Measurements from ENCODE around the gene MICAL3.
"Not testable (repeated sequence)": the region's sequence is repeated elsewhere in the genome, so short reads cannot be mapped to it uniquely, and the experiment has no call there.

MICAL3 gene

GRCh38 chr22:17769013-17769715, 255.2 kb downstream of the MICAL3 start:
- H3K9me3 ChIP-seq (ENCODE audit: control insufficient read depth in 2 of 2, low read length in 2 of 2), result no peaks in the 10 kb centered on the region
- no peak overlapping the region for H3K9ac ChIP-seq (ENCODE audit: low read length in 2 of 2)
- no peak overlapping the region for H3K4me3 ChIP-seq (ENCODE audit: low read length in 2 of 2)
- no peak overlapping the region for H3K27ac ChIP-seq (ENCODE audit: low read length)
- no peaks in the 10 kb centered on the region for H3K36me3 ChIP-seq (ENCODE audit: control insufficient read depth in 2 of 2, insufficient read depth in 2 of 2, low read length in 2 of 2)
- no peaks in the 10 kb centered on the region for H3K27me3 ChIP-seq (ENCODE audit: control insufficient read depth in 1 of 2, insufficient read depth in 2 of 2, low read length in 2 of 2)
- H3K4me1 ChIP-seq (ENCODE audit: control insufficient read depth, insufficient read depth, low read length), result peaks cover 15% of the 10 kb centered on the region

DNA sequence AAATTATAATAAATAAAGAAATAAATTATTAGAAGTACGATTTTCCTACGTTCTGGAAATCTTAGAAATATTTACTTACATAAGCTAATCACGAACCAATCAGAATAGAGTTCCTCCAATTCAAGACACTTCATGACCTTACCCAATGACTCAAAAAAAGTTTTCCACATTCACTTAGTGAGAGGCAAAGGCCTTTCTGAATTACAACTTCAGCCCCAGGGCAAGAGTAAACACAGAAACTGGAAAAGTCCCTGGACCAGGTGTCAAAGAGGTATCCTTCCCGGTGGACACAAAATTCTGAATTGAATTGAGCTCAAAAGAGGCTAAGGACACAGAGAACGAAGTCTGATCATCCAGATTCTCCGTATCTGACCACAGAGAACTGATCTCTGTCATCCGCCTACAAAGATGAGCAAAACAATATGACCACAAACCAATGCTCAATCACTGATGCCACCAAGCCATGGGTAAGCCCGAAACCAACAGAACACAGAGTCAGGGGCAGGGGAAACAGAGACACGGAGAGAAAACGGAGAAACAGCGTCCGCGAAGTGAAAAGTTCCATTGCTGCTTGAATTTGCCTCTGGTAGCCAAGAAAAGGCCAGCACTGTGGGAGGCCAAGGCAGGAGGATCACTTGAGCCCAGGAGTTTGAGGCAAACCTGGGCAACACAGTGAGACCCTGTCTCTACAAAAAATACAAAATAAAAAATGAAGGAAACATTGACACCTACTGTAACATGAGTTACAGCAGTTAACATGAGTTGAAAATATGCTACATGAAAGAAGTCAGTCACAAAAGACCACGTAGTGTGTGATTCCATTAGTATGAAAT, 256.9 kb downstream of the MICAL3 start:
- Histone ChIP-seq H3K27me3 (ENCODE audit: control insufficient read depth in 1 of 2, insufficient read depth in 2 of 2, low read length in 2 of 2) (no peaks in the 10 kb centered on the region), H3K9me3 (ENCODE audit: control insufficient read depth in 2 of 2, low read length in 2 of 2) (no peaks in the 10 kb centered on the region), H3K4me1 (ENCODE audit: control insufficient read depth, insufficient read depth, low read length) (peaks cover 2% of the 10 kb centered on the region), H3K4me3 (ENCODE audit: low read length in 2 of 2) (no peak overlapping the region), H3K36me3 (ENCODE audit: control insufficient read depth in 2 of 2, insufficient read depth in 2 of 2, low read length in 2 of 2) (no peaks in the 10 kb centered on the region), H3K9ac (ENCODE audit: low read length in 2 of 2) (no peak overlapping the region), H3K27ac (ENCODE audit: low read length) (no peak overlapping the region)

GRCh38 chr22:17764852-17765251, 259.5 kb downstream of the MICAL3 start:
- not testable (repeated sequence) for H3K9ac ChIP-seq (ENCODE audit: low read length in 2 of 2); H3K27me3 ChIP-seq (ENCODE audit: control insufficient read depth in 1 of 2, insufficient read depth in 2 of 2, low read length in 2 of 2); H3K4me3 ChIP-seq (ENCODE audit: low read length in 2 of 2); H3K36me3 ChIP-seq (ENCODE audit: control insufficient read depth in 2 of 2, insufficient read depth in 2 of 2, low read length in 2 of 2); H3K4me1 ChIP-seq (ENCODE audit: control insufficient read depth, insufficient read depth, low read length); H3K27ac ChIP-seq (ENCODE audit: low read length); H3K9me3 ChIP-seq (ENCODE audit: control insufficient read depth in 2 of 2, low read length in 2 of 2)

GRCh38 chr22:17764036-17764435, 260.3 kb downstream of the MICAL3 start:
- Histone ChIP-seq H3K9me3 (ENCODE audit: control insufficient read depth in 2 of 2, low read length in 2 of 2) (no peaks in the 10 kb centered on the region), H3K27ac (ENCODE audit: low read length) (no peak overlapping the region)

DNA sequence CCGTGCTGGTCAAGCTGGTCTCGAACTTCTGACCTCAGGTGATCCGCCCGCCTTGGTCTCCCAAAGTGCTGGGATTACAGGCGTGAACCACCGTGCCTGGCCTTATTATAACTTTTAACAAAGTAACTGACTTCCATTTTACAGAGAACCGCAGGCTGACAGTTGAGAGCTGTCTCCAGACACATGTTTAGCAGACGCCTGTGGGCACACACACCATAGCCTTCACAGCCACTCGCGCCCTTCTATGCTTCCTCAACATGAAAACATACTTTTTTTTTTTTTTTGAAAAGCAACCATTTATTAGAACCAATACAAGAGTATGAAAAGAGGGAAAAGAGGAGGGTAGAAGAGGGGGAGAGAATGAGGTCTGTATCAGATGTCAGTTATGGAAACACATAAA, 260.9 kb downstream of the MICAL3 start:
- H3K4me1 ChIP-seq (ENCODE audit: control insufficient read depth, insufficient read depth, low read length); H3K27me3 ChIP-seq (ENCODE audit: control insufficient read depth in 1 of 2, insufficient read depth in 2 of 2, low read length in 2 of 2); H3K9me3 ChIP-seq (ENCODE audit: control insufficient read depth in 2 of 2, low read length in 2 of 2); H3K9ac ChIP-seq (ENCODE audit: low read length in 2 of 2); H3K4me3 ChIP-seq (ENCODE audit: low read length in 2 of 2); H3K27ac ChIP-seq (ENCODE audit: low read length); H3K36me3 ChIP-seq (ENCODE audit: control insufficient read depth in 2 of 2, insufficient read depth in 2 of 2, low read length in 2 of 2): not testable (repeated sequence)

More at GRCh38 chr22:17764036-17764435, 260.3 kb downstream of the MICAL3 start:
- Histone ChIP-seq H3K9ac (ENCODE audit: low read length in 2 of 2) (no peak overlapping the region), H3K4me1 (ENCODE audit: control insufficient read depth, insufficient read depth, low read length) (no peaks in the 10 kb centered on the region), H3K36me3 (ENCODE audit: control insufficient read depth in 2 of 2, insufficient read depth in 2 of 2, low read length in 2 of 2) (no peaks in the 10 kb centered on the region), H3K4me3 (ENCODE audit: low read length in 2 of 2) (no peak overlapping the region), H3K27me3 (ENCODE audit: control insufficient read depth in 1 of 2, insufficient read depth in 2 of 2, low read length in 2 of 2) (no peaks in the 10 kb centered on the region)

- Histone ChIP-seq H3K36me3 (ENCODE audit: control insufficient read depth in 2 of 2, insufficient read depth in 2 of 2, low read length in 2 of 2) (no peaks in the 10 kb centered on the region), H3K4me3 (ENCODE audit: low read length in 2 of 2) (no peak overlapping the region), H3K4me1 (ENCODE audit: control insufficient read depth, insufficient read depth, low read length) (no peaks in the 10 kb centered on the region), H3K27ac (ENCODE audit: low read length) (no peak overlapping the region), H3K27me3 (ENCODE audit: control insufficient read depth in 1 of 2, insufficient read depth in 2 of 2, low read length in 2 of 2) (no peaks in the 10 kb centered on the region), H3K9ac (ENCODE audit: low read length in 2 of 2) (no peak overlapping the region), H3K9me3 (ENCODE audit: control insufficient read depth in 2 of 2, low read length in 2 of 2) (no peaks in the 10 kb centered on the region)
These were observed 263.2 kb downstream of the MICAL3 start for GRCh38 chr22:17761138-17761488.

DNA sequence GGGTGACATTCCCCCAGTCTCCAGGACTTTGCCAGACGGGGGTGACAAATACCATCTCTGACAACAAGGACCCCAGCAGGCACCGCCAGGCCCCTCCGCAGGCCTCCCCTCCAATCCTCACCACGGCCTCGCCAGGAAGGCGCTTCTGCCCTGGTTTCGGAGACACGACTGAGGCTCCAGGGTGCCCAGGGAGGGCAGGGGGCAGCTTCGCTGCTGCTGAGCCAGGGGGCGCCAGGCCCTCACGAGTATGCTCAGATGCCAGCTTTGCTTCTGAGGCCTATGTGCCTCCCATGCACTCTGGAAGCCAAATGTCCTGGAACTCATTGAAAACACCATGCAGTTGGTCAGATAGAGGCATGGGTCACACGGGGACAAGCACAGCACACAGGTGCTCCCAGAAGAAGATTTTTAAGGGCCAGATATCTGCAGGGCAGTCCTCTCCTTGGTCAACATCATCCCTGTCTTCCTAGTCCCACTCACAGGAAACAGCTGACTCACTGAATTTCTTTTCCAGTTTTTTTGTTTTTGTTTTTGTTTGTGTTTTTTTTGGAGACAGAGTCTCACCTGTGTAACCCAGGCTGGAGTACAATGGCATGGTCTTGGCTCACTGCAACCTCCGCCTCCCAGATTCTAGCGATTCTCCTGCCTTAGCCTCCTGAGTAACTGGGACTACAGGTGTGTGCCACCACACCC, 270.0 kb downstream of the MICAL3 start:
- no peak overlapping the region for H3K9ac ChIP-seq (ENCODE audit: low read length in 2 of 2)
- no peak overlapping the region for H3K27ac ChIP-seq (ENCODE audit: low read length)
- H3K4me1 ChIP-seq (ENCODE audit: control insufficient read depth, insufficient read depth, low read length), result no peaks in the 10 kb centered on the region
- H3K36me3 ChIP-seq (ENCODE audit: control insufficient read depth in 2 of 2, insufficient read depth in 2 of 2, low read length in 2 of 2), result no peaks in the 10 kb centered on the region
- no peaks in the 10 kb centered on the region for H3K27me3 ChIP-seq (ENCODE audit: control insufficient read depth in 1 of 2, insufficient read depth in 2 of 2, low read length in 2 of 2)
- no peaks in the 10 kb centered on the region for H3K9me3 ChIP-seq (ENCODE audit: control insufficient read depth in 2 of 2, low read length in 2 of 2)
- H3K4me3 ChIP-seq (ENCODE audit: low read length in 2 of 2), result no peak overlapping the region

DNA sequence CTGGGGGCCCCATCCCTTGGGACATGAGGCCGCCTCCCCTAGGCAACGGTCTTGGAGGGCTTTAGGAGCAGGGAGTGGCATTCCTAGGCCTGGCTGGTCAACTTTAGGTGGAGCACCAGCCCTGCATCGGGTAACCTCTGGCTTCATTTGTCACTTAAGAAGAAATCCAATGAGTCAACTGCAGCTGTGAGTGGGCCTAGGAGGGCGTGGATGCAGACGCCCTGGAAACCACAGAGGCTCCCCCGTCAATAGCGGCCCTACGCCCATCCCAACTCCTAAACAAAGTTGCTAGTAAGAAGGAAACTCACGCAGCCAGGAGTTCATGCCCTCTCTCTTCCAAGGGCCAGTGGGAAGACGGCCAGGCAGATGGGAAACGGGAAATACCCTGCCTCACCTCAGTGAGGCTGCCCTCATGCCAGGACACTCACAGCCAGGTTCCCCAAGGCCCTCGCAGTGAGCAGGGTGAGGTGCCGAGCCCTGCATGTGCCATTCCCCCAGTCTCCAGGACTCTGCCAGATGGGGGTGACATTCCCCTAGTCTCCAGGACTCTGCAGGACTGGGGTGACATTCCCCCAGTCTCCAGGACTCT, 270.9 kb downstream of the MICAL3 start:
- H3K9ac ChIP-seq (ENCODE audit: low read length in 2 of 2), result no peak overlapping the region
- no peaks in the 10 kb centered on the region for H3K9me3 ChIP-seq (ENCODE audit: control insufficient read depth in 2 of 2, low read length in 2 of 2)
- H3K27ac ChIP-seq (ENCODE audit: low read length), result no peak overlapping the region
- no peaks in the 10 kb centered on the region for H3K27me3 ChIP-seq (ENCODE audit: control insufficient read depth in 1 of 2, insufficient read depth in 2 of 2, low read length in 2 of 2)
- H3K4me3 ChIP-seq (ENCODE audit: low read length in 2 of 2), result no peak overlapping the region
- H3K4me1 ChIP-seq (ENCODE audit: control insufficient read depth, insufficient read depth, low read length), result no peaks in the 10 kb centered on the region
- H3K36me3 ChIP-seq (ENCODE audit: control insufficient read depth in 2 of 2, insufficient read depth in 2 of 2, low read length in 2 of 2), result no peaks in the 10 kb centered on the region

- H3K9ac ChIP-seq (ENCODE audit: low read length in 2 of 2), result no peak overlapping the region
- no peaks in the 10 kb centered on the region for H3K36me3 ChIP-seq (ENCODE audit: control insufficient read depth in 2 of 2, insufficient read depth in 2 of 2, low read length in 2 of 2)
- no peaks in the 10 kb centered on the region for H3K27me3 ChIP-seq (ENCODE audit: control insufficient read depth in 1 of 2, insufficient read depth in 2 of 2, low read length in 2 of 2)
- no peak overlapping the region for H3K4me3 ChIP-seq (ENCODE audit: low read length in 2 of 2)
- no peaks in the 10 kb centered on the region for H3K4me1 ChIP-seq (ENCODE audit: control insufficient read depth, insufficient read depth, low read length)
- H3K9me3 ChIP-seq (ENCODE audit: control insufficient read depth in 2 of 2, low read length in 2 of 2), result no peaks in the 10 kb centered on the region
- H3K27ac ChIP-seq (ENCODE audit: low read length), result no peak overlapping the region
These were observed 272.8 kb downstream of the MICAL3 start for GRCh38 chr22:17751596-17751995.

DNA sequence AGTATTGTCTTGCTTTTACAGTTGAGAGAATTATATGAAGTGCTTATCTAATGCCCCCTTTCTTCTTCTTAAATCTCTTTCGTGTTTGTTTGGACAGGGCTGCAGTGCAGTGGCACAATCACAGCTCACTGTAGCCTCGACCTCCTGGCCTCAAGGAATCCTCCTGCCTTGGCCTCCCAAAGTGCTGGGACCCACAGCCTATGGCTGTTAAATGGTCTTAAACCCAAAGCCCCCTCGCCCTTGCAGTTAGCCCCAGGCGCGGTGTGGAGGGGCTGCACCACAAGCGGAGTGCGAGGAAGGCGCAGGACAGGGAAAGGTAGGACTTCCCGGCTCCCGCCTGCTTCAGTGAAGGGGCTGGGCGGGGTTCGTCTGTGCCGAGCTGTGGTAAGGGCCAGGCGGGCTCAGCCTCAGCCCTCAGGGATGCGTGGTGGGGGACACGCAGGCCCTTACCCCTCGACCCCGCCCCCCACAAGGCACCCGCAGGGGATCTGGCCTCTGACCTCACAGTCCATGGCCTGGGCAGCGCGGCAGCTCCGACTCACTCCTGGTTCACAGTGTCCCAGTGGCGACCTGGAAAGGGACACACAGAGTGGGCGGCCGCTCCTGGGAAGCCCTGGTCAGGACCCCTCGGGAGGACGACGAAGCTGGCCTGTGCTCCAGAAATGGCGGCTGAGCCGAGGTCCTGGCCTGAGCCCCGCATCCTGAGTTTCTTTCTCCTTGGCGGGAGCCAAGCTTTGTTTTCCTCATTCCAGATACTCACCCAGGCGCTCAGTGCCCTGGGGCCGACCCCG, 274.6 kb downstream of the MICAL3 start:
- Histone ChIP-seq H3K27ac (ENCODE audit: low read length) (no peak overlapping the region), H3K9me3 (ENCODE audit: control insufficient read depth in 2 of 2, low read length in 2 of 2) (no peaks in the 10 kb centered on the region), H3K4me3 (ENCODE audit: low read length in 2 of 2) (no peak overlapping the region), H3K27me3 (ENCODE audit: control insufficient read depth in 1 of 2, insufficient read depth in 2 of 2, low read length in 2 of 2) (no peaks in the 10 kb centered on the region), H3K4me1 (ENCODE audit: control insufficient read depth, insufficient read depth, low read length) (no peaks in the 10 kb centered on the region), H3K9ac (ENCODE audit: low read length in 2 of 2) (no peak overlapping the region), H3K36me3 (ENCODE audit: control insufficient read depth in 2 of 2, insufficient read depth in 2 of 2, low read length in 2 of 2) (no peaks in the 10 kb centered on the region)
